SKM-1 treated with dmso at 0.1 percent for 144 hours (cell line): ENCODE results near the gene MINDY4B.
A peak's percentile ranks its signal among the peaks of the same experiment; 100 is the strongest.
"Not testable (repeated sequence)": the region's sequence is repeated elsewhere in the genome, so short reads cannot be mapped to it uniquely, and the experiment has no call there.

Experiments
- DNase-seq: peaks from one replicate; lab custom pipeline; 2025; ENCODE audit not compliant: unreplicated experiment; lab: John Stamatoyannopoulos, UW

Gene MINDY4B

DNA sequence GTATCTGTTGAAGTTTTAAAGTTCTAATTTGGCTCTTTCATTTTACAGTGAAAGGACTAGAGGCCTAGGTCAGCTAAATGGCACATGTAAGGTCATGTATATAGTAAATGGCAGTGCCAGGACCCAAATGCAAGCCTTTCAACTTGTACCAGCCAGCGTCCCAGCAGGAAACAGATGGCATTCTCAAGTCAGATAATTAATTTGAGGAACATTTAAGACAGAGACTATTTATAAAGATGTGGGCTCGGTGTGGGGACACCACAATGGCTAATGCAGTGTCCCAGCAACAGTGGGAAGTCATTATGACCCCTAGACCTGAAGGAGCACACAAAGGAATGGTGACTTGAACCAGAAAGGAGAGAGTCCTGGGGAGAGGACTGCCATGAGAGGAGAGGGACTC, 6.1 kb downstream of the MINDY4B start:
- no peak for DNase-seq

- no peak for DNase-seq
These were observed 7.0 kb downstream of the MINDY4B start for GRCh38 chr3:150898046-150898754.

GRCh38 chr3:150897592-150897991, 7.6 kb downstream of the MINDY4B start:
- no peak for DNase-seq

DNA sequence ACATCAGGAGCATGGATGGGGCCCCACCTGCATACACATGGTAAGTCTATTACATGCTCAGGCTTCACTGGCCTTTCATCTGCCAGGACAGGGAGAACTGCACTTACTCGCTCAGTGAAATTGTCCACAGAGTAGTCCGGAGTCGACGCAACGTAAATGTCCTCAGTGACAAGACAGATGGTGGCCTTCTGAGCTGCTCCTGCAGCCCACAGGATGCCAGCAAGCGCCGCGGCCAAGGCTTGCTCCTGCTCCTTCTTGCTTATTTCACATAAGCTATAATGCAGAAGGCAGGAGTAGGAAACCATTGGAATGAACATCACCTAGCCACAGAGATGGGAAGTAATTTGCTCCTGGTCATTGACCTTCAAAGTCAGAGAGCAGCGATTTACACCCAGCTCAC, 14.4 kb downstream of the MINDY4B start:
- DNase-seq, result no peak

DNA sequence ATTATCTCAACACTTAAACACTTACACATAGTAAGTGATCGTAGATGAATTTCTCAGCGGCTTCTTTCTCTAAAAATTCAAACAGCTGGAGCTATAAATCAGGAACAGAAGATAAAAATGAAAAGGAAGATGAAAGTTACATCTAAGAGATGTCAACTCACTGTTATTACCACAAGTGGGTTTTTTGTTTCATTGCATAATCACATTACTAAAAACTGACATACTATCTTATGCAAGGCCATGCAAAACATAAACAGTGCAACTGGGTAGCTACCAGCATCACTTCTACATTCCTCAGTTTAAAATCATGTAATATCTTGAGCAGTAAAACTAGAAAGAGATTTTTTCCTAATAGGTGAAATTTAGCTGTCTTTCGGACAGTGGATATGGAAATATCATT, 14.9 kb downstream of the MINDY4B start:
- DNase-seq, result peak; percentile 49

DNA sequence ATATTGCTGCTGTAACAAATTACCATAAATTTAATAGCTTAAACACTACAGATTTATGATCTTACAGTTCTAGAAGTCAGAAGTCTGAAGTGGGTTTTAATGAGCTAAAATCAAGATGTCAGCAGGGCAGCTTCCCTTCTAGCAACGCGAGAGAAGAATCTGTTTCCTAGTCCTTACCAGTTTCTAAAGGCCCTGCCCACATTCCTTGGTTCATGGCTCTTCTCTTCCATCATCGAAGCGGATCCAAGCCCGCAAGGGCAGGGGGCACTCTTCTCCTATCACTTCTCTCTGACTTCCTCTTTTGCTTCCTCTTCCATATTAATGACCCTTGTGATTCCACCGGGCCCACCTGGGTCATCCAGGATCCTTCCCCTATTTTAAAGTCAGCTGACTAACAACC, 16.1 kb downstream of the MINDY4B start:
- no peak for DNase-seq

DNA sequence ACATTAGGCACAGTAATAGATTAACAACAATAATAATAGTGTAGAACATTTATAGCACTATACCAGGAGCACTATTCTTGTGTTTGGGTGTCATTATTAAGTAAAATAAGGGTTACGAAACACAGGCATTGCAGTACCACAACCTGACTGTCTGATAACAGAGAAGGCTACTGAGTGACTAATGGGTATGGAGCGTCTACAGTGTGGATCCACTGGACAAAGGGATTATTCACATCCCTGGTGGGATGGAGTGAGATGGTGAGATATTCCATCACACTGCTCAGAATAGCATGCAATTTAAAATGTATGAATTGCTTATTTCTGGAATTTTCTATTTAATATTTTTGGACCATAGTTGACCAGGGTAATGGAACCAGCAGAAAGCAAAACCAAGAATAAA, 18.2 kb downstream of the MINDY4B start:
- DNase-seq, result no peak

DNA sequence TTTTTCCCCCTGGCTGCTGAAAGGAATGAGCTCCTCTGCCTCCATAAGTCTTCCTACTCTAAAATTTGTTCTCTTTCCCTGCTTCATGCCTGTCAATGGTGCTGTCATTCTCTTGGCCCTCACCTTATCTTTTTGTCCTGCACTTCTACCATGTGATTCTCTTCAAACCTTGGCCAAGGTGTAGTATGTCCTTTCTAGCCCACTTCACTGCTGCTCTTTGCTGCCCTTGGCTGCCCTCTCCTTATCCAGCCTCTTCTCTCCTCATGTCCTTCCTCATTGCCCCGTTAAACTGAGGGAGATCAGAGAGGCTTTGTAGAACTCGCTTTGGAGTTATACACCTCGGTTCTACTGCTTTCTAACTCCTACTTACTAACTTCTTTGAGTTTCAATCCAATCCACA, 19.7 kb downstream of the MINDY4B start:
- DNase-seq, result no peak

GRCh38 chr3:150878996-150879575, 26.2 kb downstream of the MINDY4B start:
- no peak for DNase-seq

DNA sequence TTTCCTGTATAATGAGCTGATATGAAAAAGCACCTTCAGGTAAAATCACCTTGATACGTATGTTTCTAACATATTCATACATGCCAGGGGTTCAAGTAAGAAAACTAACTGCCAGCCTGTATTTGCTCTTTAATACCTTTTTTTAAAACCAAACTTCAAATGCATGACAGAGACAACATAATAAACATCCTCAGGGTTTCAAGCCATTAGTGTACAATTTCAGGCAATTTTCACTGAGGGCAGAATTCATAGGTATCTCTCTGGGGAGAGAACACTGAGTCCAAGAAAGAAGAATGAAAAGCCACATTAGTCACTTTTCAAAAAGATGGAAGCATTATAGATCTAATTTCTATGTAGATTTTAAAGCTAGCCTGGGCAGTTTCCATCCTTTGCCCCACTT, 26.9 kb downstream of the MINDY4B start:
- no peak for DNase-seq

GRCh38 chr3:150877303-150877702, 27.9 kb downstream of the MINDY4B start:
- DNase-seq, result peak; percentile 7

DNA sequence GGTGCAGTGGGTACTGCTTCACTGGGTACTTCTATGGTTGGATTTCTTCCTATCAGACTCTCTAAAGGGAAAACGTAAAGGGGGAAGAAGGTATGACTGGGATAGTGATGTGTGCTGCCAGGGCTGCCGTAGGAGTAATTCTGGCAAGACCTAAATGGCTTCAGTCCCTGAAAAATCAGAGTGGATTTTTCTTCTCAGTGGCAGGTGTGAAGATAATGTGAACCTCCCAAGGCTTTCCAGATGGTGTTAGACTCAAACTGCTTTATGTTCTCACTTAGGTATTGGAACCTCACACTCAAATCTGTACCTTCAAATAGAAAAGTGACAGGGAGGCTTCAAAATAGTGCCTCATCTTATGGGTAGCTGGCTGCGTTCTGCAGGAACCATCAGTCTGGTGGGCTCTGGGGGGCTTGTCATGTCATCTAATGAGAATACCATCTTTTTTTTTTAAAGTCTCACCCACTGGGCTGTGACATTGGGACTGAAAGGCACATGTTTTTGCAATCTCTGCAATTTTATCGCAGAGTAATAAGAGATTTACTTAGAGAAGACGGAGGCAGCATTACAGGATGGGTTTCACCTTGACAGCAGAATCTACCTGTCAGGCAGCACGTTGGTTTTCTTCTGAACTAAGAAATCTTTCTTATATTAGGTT, 28.5 kb downstream of the MINDY4B start:
- no peak for DNase-seq

- DNase-seq, result no peak
These were observed 29.7 kb downstream of the MINDY4B start for GRCh38 chr3:150875548-150875947.

DNA sequence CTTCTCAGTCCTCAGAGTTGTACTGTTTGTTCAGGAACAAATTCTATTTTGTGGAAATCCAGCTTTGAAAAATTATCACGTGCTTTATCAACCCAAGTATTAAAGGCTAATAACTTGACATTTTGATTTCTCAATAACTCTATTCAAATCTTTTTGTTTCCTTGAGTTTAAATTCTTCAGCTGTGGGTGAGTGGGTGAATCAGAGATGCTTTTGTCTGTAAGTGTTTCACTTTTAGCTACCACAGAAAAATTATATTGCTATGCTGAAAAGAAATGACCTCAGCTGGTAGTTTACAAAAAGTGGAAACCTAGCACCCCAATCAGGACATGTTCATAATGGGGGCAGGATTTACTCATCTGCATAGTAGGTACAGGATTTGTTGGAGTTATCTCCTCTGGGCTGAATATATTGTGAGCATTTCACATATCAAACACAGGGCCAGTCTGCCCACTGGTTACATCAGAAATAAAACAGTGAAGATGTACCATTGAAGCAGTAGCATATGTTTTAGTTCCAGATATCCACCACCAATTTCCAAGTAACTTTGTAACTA, 30.5 kb downstream of the MINDY4B start:
- no peak for DNase-seq

- no peak for DNase-seq
These were observed 34.0 kb downstream of the MINDY4B start for GRCh38 chr3:150871192-150871591.

- DNase-seq, result no peak
These were observed 34.8 kb downstream of the MINDY4B start for GRCh38 chr3:150870406-150870805.

DNA sequence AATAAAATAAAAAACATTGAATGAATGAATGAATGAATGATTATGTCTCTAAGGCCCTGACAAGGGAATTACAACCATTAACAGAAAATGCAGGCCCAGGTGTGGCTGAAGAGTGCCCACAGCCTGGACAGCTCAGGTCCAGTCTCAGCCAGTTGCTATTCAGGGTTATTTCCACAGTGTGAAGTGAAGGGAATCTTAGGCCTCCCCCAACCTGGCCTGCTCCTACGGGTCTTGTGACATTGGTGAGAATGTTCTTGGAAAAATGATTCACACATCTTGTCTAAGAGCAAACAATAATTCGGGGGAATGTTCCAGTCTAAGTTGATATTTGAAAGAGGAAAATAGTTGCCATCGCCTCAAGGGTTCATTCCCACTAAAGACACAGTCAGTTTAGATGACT, 37.0 kb downstream of the MINDY4B start:
- no peak for DNase-seq

DNA sequence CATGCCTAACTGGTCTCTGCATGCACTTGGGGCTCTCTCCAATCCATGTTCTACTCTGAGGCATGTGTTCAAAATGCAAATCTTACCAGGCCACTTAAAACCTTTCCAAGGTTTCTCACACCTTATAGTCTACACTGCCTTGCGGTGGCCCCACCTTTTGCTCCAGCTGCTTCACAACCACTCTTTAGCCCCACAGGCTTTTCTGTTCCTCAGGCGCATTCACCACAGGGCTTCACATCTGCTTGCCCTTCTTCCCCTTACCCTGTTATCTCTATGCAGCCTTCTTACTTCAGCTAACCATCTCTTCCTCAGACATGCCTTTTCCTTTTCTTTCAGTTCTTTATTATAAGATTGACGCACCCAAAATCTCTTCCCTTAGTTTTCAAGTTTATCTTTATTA, 37.8 kb downstream of the MINDY4B start:
- no peak for DNase-seq

DNA sequence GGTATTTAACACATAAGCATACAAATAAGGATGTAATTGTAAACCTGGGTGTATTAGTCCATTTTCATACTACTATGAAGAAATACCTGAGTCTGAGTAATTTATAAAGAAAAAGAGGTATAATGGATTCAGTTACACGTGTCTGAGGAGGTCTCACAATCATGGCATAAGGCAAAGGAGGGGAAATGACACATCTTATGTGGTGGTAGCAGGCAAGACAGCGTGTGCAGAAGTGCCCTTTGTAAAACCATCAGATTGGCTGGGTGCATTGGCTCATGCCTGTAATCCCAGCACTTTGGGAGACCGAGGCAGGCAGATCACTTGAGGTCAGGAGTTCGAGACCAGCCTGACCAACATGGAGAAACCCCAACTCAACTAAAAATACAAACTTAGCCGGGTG, 41.3 kb downstream of the MINDY4B start:
- not testable (repeated sequence) for DNase-seq

GRCh38 chr3:150861851-150862250, 43.4 kb downstream of the MINDY4B start:
- DNase-seq, result no peak

GRCh38 chr3:150857936-150858335, 47.3 kb downstream of the MINDY4B start:
- DNase-seq, result not testable (repeated sequence)

DNA sequence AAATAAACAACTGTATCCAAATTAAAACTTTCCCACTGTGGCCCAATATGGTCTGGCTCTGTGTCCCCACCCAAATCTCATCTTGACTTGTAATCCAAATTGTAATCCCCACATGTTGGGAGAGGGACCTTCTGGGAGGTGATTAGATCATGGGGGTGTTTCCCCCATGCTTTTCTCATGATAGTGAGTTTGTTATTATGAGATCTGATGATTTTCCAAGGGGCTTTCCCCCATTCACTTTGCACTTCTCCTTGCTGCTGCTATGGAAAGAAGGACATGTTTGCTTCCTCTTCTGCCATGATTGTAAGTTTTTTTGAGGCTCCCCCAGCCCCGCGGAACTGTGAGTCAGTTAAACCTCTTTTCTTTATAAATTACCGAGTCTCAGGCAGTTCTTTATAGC, 55.0 kb downstream of the MINDY4B start:
- no peak for DNase-seq
